Measurements from ENCODE around the gene CEP164. TPM values are rescaled to one million over a fixed set of nuclear protein-coding genes. Genes with fewer than 3 reads are reported as not detected.
A peak's percentile ranks its signal among the peaks of the same experiment; 100 is the strongest.
"Not testable (repeated sequence)": the region's sequence is repeated elsewhere in the genome, so short reads cannot be mapped to it uniquely, and the experiment has no call there.

The CEP164 gene
- total RNA-seq, 1 donor from 2014 or later, result 28.8 TPM

- peak; percentile 50 for DNase-seq (ENCODE audit: low read depth)
- TF ChIP-seq, protein P1, sequence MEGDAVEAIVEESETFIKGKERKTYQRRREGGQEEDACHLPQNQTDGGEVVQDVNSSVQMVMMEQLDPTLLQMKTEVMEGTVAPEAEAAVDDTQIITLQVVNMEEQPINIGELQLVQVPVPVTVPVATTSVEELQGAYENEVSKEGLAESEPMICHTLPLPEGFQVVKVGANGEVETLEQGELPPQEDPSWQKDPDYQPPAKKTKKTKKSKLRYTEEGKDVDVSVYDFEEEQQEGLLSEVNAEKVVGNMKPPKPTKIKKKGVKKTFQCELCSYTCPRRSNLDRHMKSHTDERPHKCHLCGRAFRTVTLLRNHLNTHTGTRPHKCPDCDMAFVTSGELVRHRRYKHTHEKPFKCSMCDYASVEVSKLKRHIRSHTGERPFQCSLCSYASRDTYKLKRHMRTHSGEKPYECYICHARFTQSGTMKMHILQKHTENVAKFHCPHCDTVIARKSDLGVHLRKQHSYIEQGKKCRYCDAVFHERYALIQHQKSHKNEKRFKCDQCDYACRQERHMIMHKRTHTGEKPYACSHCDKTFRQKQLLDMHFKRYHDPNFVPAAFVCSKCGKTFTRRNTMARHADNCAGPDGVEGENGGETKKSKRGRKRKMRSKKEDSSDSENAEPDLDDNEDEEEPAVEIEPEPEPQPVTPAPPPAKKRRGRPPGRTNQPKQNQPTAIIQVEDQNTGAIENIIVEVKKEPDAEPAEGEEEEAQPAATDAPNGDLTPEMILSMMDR (IDR thresholded peaks at IDR 0.05; ENCODE audit: insufficient read depth, low read length, poor library complexity, severe bottlenecking), result peak; percentile 54
- Histone ChIP-seq H3K4me3 (ENCODE audit: low read depth, low read length) (peak within 1 kb of the TSS; percentile 82), H3K36me3 (ENCODE audit: control insufficient read depth, insufficient read depth, low read length) (no peaks in the 10 kb centered on the region), H3K27me3 (ENCODE audit: control insufficient read depth, insufficient read depth, low read length) (no peaks in the 10 kb centered on the region)
These were observed 11.3 kb upstream of the CEP164 start, which contains the start of gene BACE1 for GRCh38 chr11:117316197-117316961. Gene BACE1, minus strand, starts transcription at chr11:117316256. Its CDS starts 461 bp downstream, at chr11:117315795.

DNA sequence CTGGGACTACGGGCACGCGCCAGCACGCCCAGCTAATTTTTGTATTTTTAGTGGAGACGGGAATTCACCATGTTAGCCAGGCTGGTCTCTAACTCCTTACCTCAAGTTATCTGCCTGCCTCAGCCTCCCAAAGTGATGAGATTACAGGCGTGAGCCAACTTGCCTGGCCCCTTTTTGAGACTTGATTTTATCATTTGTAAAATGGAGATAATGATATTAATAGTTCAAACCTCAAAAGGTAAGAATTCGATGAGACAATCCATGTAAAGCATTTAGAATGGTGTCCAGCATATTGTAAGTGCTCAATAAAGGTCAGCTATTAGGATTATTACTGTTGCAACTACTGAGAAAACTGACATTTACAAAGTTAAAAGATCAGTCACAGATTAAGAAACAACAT is 8.9 kb upstream of the CEP164 start:
- DNase-seq (ENCODE audit: low read depth), result no peak
- TF ChIP-seq, protein P1 (IDR thresholded peaks at IDR 0.05; ENCODE audit: insufficient read depth, low read length, poor library complexity, severe bottlenecking), result no peak
- no peak overlapping the region for H3K4me3 ChIP-seq (ENCODE audit: low read depth, low read length)
- no peaks in the 10 kb centered on the region for H3K27me3 ChIP-seq (ENCODE audit: control insufficient read depth, insufficient read depth, low read length)
- no peaks in the 10 kb centered on the region for H3K36me3 ChIP-seq (ENCODE audit: control insufficient read depth, insufficient read depth, low read length)

DNA sequence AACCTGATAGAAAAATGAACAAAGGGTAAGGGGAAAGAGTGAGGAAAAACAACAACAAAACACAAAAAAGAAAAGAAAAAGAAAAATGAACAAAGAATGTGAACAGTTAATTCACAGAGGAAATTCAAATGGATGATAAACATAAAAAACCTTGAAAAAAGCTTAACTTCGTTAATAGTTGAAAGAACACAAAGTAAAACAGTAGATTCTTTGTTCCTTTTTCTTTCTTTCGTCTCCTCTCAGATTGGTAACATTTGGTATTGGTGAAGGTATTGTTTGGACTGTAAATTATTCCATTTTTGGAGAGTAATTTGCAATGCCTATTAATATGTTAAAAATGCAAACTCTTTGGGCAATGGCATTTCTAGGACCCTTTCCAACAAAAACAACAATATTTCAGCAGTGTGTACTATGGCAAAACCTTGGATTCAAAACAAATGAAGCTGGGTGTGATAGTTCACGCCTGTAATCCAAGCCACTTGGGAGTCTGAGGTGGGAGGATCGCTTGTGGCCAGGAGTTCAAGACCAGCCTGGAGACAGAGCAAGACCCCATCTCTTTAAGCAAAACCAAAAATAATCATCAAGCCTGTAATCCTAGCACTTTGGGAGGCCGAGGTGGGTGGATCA is 8.3 kb upstream of the CEP164 start:
- H3K36me3 ChIP-seq (ENCODE audit: control insufficient read depth, insufficient read depth, low read length), result no peaks in the 10 kb centered on the region
- no peak for DNase-seq (ENCODE audit: low read depth)
- TF ChIP-seq, protein P1 (IDR thresholded peaks at IDR 0.05; ENCODE audit: insufficient read depth, low read length, poor library complexity, severe bottlenecking), result no peak
- H3K27me3 ChIP-seq (ENCODE audit: control insufficient read depth, insufficient read depth, low read length), result no peaks in the 10 kb centered on the region
- H3K4me3 ChIP-seq (ENCODE audit: low read depth, low read length), result no peak overlapping the region

DNA sequence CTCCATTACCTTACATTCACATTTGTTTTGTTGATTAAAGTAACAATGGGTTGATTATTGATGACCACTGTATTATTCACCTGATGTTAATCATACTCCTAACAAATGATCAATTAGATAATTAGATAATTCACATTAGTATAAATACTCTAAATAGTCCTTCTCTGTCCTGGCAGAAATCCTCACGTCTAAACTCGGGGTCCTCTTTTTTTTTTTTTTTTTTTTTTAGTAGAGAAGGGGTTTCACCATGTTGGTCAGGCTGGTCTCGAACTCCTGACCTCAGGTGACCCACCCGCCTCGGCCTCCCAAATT is 443 bp upstream of the CEP164 start:
- H3K36me3 ChIP-seq (ENCODE audit: control insufficient read depth, insufficient read depth, low read length); H3K27me3 ChIP-seq (ENCODE audit: control insufficient read depth, insufficient read depth, low read length); DNase-seq (ENCODE audit: low read depth): not testable (repeated sequence)
- peak overlapping the region; percentile 69 for H3K4me3 ChIP-seq (ENCODE audit: low read depth, low read length)

DNA sequence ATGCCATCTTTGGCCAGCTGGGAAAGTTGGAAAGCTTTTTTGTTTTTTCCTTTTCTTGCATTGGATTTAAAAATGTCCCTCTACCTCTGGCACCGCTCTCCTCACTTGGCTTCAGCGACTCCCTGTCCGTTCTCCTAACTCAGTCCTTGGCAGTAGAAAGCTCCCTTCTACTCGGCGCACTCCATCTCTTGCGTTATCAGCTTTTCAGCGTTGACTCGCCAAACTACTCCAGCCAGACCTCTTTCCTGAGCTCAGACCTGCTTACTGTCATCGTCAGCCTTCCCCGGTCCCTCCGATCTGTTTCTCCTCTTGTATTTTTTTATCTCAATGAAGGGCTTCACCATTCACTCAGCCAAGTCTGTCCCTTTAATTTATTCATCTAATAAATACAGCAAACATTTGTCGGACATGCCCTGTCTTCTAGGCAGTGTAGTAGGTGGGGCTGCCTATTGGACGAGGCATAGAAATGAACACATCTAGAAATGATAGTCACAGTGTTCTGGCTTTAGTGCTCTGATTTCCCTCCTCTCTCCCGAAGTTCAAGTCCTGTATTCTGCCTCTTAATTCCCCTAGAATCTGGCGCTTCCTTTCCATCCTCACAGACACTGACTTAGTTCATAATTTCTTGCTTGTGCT is 839 bp downstream of the CEP164 start:
- Histone ChIP-seq H3K4me3 (ENCODE audit: low read depth, low read length) (peak overlapping the region; percentile 69), H3K27me3 (ENCODE audit: control insufficient read depth, insufficient read depth, low read length) (no peaks in the 10 kb centered on the region), H3K36me3 (ENCODE audit: control insufficient read depth, insufficient read depth, low read length) (no peaks in the 10 kb centered on the region)
- TF ChIP-seq, protein P1 (IDR thresholded peaks at IDR 0.05; ENCODE audit: insufficient read depth, low read length, poor library complexity, severe bottlenecking), result no peak
- DNase-seq (ENCODE audit: low read depth), result no peak

- no peak for DNase-seq (ENCODE audit: low read depth)
- Histone ChIP-seq H3K4me3 (ENCODE audit: low read depth, low read length) (no peak overlapping the region), H3K36me3 (ENCODE audit: control insufficient read depth, insufficient read depth, low read length) (no peaks in the 10 kb centered on the region), H3K27me3 (ENCODE audit: control insufficient read depth, insufficient read depth, low read length) (no peaks in the 10 kb centered on the region)
- TF ChIP-seq, protein P1 (IDR thresholded peaks at IDR 0.05; ENCODE audit: insufficient read depth, low read length, poor library complexity, severe bottlenecking), result no peak
These were observed 5.2 kb downstream of the CEP164 start for GRCh38 chr11:117332843-117333242.

All from kidney epithelial cell (primary cell).